Stimulated activated CD8-positive, alpha-beta memory T cell treated with anti-CD3 and anti-CD28 coated beads, Interleukin-12 subunit alpha, Interleukin-12 subunit beta, amount 100 ng/mL, for 4 hours (primary cell): Measurements from ENCODE around the gene MAT2A.
"Not testable (repeated sequence)": the region's sequence is repeated elsewhere in the genome, so short reads cannot be mapped to it uniquely, and the experiment has no call there.

ENCODE experiments used
- DNase-seq: peaks from one replicate; pipeline ENCODE4 v3.0.0-alpha.2; 2020; ENCODE audit warnings: low read depth

The MAT2A gene

GRCh38 chr2:85579266-85579935 lies 40.4 kb downstream of the MAT2A start:
- no peak for DNase-seq

GRCh38 chr2:85580206-85580605 lies 41.2 kb downstream of the MAT2A start:
- no peak for DNase-seq

DNA sequence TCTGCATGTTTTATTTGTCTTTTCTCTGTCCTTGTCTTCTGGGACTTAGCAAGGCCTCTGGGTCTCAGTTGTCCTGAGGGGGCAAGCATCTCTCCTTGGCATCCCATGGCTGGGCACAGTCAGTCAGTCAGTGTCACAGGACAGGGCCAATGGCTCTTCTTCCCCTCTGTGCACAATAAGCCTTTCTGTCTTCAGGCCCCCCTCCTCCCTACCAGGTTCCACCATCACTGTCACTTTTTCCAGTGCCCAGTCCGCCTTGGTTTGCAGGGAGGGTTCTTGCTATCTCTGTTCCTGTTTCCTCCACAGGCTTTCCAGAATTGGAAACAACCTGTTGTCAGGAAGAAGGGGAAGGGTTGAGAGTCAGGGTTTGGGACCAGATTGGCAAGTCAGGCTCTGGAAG lies 43.5 kb downstream of the MAT2A start:
- DNase-seq = no peak

DNA sequence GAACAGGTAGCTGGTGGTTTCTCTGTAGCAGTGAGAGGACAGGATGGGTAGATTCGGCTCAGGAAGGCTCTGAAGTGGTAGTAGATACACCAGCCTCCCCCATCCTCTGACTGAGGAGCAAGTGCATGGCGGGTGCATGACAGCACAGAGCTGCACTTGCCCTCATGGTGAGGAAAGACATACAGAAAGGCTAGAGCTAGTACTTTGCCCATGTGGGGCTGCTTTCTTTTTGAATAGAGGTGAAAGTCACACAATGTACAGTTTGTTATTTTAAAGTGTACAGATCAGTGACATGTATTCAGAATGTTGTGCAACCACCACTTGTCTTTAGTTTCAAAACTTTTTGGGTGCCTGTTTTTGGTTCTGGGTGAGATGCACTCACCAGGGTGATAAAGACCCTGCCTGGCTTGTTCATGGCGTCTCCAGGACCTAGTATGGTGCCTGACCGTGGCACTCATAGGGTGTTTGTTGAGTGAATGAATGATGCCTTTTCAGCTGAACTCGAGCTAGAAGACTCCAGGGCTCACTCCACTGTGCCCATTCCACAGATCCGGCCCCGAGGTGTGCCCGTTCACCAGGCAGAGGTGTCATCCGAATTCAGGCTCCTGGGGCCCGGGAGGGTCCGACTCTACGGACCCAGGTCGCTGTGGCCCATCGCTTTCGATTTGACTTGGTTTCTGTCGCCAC lies 44.8 kb downstream of the MAT2A start:
- no peak for DNase-seq

- DNase-seq = peak; percentile 32
These were observed 45.4 kb downstream of the MAT2A start, which contains the start of gene VAMP5 for GRCh38 chr2:85584354-85584856. VAMP5 (plus strand) TSS chr2:85584431; CDS start chr2:85584491, 60 bp downstream.

DNA sequence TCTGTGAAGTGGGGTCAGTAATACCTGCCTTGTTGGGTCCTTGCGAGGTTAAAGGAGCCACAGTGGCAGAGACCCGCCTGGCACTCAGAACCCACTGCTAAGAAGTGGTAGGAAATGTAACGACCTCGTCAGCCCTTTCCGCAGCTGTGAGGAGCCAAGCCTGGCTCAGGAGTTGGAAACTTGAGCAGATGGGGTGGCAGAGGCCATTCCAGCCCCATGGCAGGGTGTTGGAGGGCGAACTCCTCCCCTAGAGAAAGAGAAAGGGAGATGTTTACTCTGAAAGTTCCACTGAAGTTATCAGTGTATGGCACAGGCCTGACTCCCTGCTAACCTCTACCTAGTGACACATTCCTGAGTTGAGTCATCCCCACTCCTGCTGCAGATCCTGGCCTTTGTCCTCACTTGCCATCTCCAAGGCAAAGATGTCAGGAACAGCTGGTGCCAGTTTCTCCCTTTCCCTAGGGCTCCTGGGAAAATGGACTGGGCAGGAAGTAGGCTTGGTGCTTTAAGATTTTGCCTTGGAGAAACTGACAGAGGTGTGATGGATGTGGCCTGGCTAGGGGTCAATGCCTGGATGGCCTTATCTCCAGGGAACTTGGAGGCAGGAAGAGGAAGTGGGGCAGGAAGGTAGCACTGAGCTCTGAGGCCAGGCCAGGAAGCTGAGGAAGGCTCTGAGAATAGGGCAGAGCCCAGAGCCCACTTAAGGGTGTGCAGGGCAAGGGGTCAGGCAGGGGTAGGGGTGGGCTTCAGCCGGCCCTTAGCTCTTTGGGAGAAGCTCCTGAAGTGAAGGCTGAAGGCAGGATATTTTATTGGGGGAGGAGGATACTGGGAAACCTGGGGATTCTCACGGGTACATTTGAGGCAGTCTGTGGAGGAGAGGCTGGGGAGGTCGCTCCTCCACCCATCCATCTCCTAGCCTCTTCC lies 46.2 kb downstream of the MAT2A start:
- peak; percentile 8 for DNase-seq

DNA sequence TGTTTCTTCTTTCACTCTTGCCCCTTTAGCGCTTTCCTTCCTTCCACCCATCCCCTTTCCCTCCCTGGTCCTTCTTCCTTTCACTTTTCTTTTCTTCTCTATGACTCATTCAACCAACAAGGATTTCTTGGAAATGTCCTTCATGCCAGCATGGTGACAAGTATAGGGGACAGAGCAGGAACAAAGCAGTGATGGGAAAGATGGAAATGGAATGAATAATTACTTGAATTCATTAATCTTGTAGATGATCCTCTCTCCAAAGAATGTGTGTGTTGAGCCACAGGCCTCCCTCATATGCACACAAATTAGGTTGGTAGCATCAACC lies 46.8 kb downstream of the MAT2A start:
- no peak for DNase-seq

- DNase-seq = no peak
These were observed 49.3 kb downstream of the MAT2A start for GRCh38 chr2:85588236-85588635.

DNA sequence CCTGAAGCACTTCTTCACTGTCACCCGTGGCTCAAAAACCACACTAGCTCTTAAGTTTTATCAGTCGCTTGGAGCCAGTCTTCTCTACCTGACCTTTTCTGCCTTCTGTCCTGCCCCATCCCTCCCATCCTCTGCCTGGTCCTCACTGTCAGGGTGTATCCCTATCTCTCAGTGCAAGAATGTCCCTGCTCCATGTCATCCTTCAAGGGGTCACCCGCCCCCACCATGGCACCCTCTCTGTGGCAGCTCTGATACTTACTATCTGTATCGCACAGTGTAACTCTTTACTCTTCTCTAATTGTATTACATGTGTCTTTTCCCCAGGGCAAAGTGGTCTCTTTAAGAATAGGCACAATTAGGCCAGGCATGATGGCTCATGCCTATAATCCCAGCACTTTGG lies 49.7 kb downstream of the MAT2A start:
- no peak for DNase-seq

- DNase-seq = no peak
These were observed 50.2 kb downstream of the MAT2A start for GRCh38 chr2:85589181-85589580.

DNA sequence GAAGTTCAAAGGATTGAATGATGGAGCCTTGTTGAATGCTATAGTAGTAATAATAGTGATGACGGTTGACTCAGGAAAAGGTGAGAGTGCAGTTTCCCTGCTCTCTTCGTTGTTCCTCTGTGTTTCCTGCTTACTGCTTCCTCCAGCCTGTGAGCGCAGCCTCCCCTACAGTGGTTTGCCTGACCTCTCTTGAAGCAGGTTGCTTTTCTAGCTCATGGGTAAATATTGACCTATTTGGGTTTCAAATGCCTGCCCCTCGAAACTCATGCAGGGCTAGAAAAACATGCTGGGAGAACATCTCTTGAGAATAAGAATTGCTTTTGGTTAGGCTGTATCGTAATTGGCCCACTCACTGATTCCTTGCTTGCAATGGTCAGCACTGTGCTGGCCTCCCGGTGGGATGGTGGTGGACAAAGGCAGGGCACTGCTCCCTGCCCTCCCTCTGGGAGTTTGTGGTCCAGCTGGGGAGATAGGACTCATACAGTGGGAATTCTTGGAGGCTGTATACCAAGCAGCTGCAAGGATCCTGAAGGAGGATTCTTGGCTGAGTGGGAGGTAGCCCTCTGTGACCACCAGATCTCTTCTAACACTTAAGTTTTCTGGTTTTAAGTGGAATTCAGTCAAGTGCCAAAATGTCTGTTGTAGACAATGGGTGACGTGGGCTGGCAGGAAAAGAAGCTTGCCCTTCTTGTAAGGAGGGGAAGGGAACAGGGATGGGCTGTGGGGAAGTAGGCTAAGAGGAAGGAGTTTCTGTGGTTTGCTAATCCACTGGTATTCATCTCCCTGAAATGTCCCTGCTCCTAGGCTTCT lies 51.2 kb downstream of the MAT2A start:
- no peak for DNase-seq

DNA sequence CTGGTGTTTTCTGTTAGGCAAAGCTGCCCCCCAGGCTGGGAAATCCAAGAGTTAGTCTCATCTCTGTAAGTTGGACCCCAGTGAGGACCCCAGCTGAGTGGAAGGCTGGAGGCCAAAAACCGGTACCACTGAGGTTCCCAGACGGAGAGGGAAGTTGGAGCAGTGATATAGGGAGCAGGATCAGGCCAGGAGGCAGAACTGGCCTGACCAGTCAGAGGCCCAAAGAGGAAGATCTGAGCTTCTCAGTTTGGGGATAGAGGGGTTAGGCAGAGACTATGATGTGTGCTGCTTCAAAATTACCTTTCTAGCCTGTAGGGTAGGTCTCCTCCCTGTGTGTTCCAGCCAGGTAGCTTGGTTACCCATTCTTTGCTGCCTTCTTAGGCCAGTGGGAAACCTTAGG lies 52.0 kb downstream of the MAT2A start:
- DNase-seq = no peak

DNA sequence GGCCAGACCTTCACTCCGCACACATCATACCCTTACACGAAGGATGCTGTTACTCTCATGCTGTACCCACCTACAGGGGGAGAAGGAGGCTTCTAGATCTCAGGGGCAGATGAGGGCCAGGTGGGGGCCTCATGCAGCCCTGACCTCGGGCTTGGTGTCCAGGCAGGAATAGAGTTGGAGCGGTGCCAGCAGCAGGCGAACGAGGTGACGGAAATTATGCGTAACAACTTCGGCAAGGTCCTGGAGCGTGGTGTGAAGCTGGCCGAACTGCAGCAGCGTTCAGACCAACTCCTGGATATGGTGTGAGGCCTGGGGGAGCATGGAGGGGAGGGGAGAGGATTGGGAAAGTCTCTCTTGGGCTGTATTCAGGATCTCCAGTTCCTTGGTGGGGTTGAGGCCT lies 52.6 kb downstream of the MAT2A start:
- DNase-seq = no peak

DNA sequence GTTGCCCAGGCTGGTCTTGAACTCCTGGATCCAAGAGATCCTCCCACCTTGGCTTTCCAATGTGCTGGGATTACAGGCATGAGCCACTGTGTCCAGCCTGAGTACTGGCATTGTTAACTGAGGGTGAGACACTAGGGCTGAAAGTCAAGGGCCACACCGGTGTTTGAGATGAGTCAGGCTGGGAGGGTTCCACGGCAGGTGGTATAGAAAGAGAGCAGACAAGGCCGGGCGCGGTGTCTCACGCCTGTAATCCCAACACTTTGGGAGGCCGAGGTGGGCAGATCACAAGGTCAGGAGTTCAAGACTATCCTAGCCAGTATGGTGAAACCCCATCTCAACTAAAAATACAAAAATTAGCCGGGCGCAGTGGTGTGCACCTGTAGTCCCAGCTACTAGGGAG lies 53.3 kb downstream of the MAT2A start:
- not testable (repeated sequence) for DNase-seq

DNA sequence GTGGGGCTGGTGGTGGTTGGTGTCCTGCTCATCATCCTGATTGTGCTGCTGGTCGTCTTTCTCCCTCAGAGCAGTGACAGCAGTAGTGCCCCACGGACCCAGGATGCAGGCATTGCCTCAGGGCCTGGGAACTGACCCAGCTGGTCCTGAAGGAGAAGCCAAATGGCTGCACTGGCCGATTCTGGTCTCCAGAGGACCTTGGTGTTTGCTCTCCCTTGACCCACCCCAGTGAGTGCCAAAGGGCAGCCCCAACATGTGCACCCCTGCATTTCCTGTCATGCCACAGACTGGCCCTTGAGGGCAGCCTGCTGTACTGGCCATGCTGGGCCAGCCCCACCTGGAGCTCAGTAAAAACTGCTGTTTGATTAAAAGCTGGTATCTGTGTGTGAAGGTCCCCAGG lies 54.1 kb downstream of the MAT2A start:
- no peak for DNase-seq
